ENCODE data around the gene ROR2.

ROR2 gene

DNA sequence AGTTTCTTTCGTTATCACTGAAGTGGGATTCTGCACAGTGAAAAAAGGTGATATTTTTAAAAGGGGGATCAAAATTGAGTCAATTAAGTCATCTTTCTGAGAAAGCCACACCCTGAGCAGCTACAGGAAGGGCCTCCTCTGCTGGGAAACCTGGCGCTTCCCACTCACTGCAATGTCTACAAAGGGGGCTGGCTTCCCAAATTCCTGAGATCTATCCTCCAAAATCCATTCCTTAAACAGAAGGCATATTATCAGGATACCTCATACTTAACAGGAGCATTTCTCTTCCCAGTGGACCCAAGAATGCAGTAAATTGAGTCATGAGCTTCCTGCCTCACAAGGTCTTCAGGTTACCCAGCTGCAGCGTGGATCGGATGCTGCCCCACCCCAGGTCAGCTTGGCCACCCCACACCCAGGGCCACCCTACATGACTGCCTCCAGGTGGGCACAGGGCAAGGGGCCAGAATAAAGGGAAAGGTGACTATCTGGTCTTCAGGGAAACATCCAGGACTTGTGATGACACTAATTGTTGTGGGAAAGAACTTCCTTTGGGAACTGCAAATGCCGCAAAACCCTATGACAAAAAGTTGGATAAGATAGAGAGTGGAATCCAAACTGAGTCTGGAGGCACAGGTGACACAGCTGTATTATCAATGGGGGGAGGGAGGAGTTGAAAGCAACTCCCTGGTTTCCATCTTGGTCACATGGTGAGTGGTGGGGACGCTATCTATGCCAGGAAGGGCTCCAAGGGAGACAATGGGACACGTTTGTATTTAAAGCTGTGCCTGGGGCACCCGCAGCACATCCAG is 42.3 kb downstream of the ROR2 start:
- TF ChIP-seq POLR2A (IDR thresholded peaks at IDR 0.05; ENCODE audit: low read length): no peak
- no peak for TF ChIP-seq GATA1 (IDR thresholded peaks at IDR 0.05; ENCODE audit: low read depth, low read length)
- peak; percentile 22 to 41 for DNase-seq

DNA sequence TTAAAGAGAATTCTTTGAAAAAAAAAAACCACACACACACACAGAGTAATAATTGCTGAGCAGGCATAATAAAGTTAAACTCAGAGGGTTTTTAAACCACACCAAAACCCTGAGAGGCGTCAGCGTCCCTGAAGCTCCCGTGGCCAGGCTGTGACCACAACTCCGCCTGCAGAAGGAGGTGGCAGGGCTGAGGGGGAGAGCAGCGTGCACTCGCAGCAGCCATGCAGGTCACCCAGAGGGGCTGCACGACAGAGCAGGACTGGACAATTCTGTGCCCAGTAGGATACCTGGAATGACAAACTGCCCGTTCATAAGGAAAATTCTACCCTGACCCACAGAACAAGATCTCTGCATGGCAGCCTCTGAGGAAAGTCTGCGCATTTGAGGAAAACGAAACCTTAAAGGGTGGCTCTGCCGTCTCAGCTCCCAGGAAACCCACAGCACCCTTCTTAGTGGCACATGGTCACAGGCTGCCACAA is 44.0 kb downstream of the ROR2 start:
- TF ChIP-seq GATA1 (IDR thresholded peaks at IDR 0.05; ENCODE audit: low read depth, low read length) (no peak), POLR2A (IDR thresholded peaks at IDR 0.05; ENCODE audit: low read length) (peak; percentile 37)

GRCh38 chr9:91905237-91905650 is 44.8 kb downstream of the ROR2 start:
- TF ChIP-seq POLR2A (IDR thresholded peaks at IDR 0.05; ENCODE audit: low read length) (no peak), GATA1 (IDR thresholded peaks at IDR 0.05; ENCODE audit: low read depth, low read length) (no peak)
- DNase-seq: peak; percentile 54 to 65

More for the DNA sequence above, 44.0 kb downstream of the ROR2 start:
- DNase-seq: peak; percentile 70 to 75

- peak; percentile 54 to 65 for DNase-seq
- TF ChIP-seq GATA1 (IDR thresholded peaks at IDR 0.05; ENCODE audit: low read depth, low read length) (no peak), POLR2A (IDR thresholded peaks at IDR 0.05; ENCODE audit: low read length) (no peak)
Observed at GRCh38 chr9:91904588-91905236, 45.3 kb downstream of the ROR2 start.

- TF ChIP-seq GATA1 (IDR thresholded peaks at IDR 0.05; ENCODE audit: low read depth, low read length) (no peak), POLR2A (IDR thresholded peaks at IDR 0.05; ENCODE audit: low read length) (no peak)
- no peak for DNase-seq
Observed at GRCh38 chr9:91903126-91903911, 46.7 kb downstream of the ROR2 start.

DNA sequence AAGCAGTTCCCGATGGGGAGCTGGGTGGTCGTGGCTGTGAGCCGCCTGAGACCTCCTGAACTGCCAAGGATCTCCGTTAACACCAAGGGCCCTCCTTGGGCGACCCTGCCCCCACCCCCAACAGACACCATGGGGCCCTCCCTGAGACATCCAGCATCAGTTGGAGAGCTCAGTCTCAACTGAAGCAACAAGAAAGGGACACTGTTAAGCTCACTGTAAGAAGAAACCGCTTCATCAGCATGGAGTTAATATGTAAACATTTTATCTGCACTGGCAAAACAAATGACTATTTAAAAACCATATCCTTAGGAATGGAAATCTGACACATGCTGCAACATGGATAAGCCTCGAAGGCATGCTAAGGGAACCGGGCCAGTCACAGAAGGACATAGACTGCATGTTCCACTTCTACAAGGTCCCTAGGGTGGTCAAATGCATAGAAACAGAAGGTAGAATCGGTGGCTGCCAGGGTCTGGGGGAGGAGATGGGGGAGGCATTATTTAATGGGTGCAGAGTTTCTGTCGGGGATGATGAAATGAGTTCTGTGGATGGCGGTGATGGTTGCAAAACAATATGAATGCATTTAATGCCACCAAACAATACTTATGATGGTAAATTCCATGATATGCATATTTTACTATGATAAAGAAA is 47.4 kb downstream of the ROR2 start:
- DNase-seq: peak; percentile 23 to 35
- no peak for TF ChIP-seq POLR2A (IDR thresholded peaks at IDR 0.05; ENCODE audit: low read length)
- no peak for TF ChIP-seq GATA1 (IDR thresholded peaks at IDR 0.05; ENCODE audit: low read depth, low read length)

GRCh38 chr9:91900797-91901177 is 49.2 kb downstream of the ROR2 start:
- no peak for TF ChIP-seq GATA1 (IDR thresholded peaks at IDR 0.05; ENCODE audit: low read depth, low read length)
- no peak for TF ChIP-seq POLR2A (IDR thresholded peaks at IDR 0.05; ENCODE audit: low read length)
- peak in 1 of 2 experiments; percentile 41 for DNase-seq

DNA sequence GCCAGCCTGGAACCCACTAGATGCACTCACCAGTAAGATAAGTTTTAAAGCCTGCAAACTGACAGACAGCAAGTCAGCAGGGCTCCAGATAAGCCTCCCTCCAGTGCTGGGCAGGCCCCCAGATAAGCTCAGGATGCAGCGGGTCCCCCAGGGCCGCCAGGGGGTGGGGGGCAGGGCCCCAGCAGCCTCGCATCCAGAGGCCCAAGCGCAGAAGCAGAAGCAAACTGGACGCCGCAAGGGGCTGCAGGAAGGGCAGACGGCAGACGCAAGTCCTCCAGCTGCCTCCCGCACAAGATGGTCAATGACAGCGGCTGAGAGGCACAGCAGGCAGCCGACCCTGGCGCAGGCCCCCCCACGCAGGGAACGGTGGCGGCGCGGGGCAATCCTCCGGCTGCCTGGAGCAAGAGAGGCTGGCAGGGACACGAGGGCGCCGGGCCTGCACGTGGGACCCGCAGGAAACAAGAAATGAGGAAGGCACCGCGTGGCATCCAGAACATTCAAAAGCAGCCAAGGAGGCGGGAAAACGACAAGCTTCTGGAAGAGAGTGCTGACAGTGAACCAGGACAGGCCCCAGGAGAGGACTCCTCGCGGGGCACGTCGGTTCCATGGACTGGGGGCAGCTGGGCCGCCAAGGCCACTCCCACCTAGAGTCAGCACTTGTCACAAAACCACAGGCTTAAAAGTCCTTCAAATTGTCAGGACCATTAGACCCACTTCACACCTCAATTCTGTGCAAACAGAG is 49.8 kb downstream of the ROR2 start:
- TF ChIP-seq POLR2A (IDR thresholded peaks at IDR 0.05; ENCODE audit: low read length) (no peak), GATA1 (IDR thresholded peaks at IDR 0.05; ENCODE audit: low read depth, low read length) (peak; percentile 47)
- DNase-seq: peak; percentile 86 to 94

GRCh38 chr9:91899594-91899993 is 50.4 kb downstream of the ROR2 start:
- DNase-seq: no peak
- no peak for TF ChIP-seq GATA1 (IDR thresholded peaks at IDR 0.05; ENCODE audit: low read depth, low read length)
- TF ChIP-seq POLR2A (IDR thresholded peaks at IDR 0.05; ENCODE audit: low read length): no peak

DNA sequence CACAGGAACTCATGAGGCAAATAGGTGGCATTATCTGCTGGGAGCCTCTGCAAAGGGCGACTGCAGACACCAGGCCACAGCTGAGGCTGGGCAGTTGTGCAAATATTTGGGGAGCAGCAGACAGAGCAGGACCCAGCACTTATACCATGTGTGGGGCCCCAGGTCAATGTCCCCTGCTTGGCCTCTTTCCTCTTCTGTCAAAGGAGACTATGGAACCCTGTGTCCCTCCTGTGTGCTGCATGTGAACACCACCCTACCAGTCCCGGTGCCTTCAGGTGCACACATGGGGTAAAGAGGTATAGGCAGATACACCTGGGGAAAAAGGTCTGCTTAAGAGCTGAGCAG is 50.8 kb downstream of the ROR2 start:
- TF ChIP-seq POLR2A (IDR thresholded peaks at IDR 0.05; ENCODE audit: low read length): no peak
- TF ChIP-seq GATA1 (IDR thresholded peaks at IDR 0.05; ENCODE audit: low read depth, low read length): no peak
- DNase-seq: peak; percentile 35 to 38

- TF ChIP-seq POLR2A (IDR thresholded peaks at IDR 0.05; ENCODE audit: low read length): no peak
- TF ChIP-seq GATA1 (IDR thresholded peaks at IDR 0.05; ENCODE audit: low read depth, low read length): no peak
- DNase-seq: peak in 1 of 2 experiments; percentile 35
Observed at GRCh38 chr9:91898451-91899218, 51.4 kb downstream of the ROR2 start.

DNA sequence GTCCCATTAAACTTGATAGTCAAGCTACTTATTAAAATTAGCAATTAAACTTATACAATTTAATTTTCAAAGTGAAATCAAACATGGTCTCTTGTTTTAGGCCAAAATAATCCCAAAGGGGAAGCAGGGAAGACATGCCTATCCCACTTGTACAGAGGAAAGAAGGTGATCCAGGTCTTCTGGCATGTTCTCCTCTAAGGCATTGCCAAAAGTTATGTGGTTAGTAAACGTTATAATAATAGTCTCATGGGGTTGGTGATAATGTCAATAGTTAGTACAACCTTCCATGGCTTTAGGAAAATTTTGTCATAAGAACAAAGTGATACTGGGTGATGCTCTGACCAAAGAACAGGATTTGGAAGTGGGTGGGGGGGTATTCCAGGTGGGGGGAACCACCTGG is 52.8 kb downstream of the ROR2 start:
- no peak for DNase-seq
- TF ChIP-seq POLR2A (IDR thresholded peaks at IDR 0.05; ENCODE audit: low read length) (no peak), GATA1 (IDR thresholded peaks at IDR 0.05; ENCODE audit: low read depth, low read length) (no peak)
